ENCODE measurements around the gene ATAD5. TPM values are rescaled to one million over a fixed set of nuclear protein-coding genes. Genes with fewer than 3 reads are reported as not detected.

ATAD5 gene
- total RNA-seq, 1 donor from 2014 or later: 8.6 TPM

- FAIRE-seq (no peak), DNase-seq (ENCODE audit: low spot score in 2 of 2) (no peak)
These were observed 110.7 kb downstream of the ATAD5 start for GRCh38 chr17:30942308-30943079.

Small RNA genes within 50 kb of the gene (small RNA-seq; reads per million reads assigned to genes)
- not detected for gene RNU6-298P

Other genes with a start within 250 kb of the ATAD5 start
- 15.1 TPM for gene CRLF3, start 7.3 kb upstream of the ATAD5 start, total RNA-seq
- 13.0 TPM for gene TEFM, start 74.3 kb downstream of the ATAD5 start, total RNA-seq
- gene ADAP2, start 90.0 kb downstream of the ATAD5 start, total RNA-seq: 4.1 TPM
- 1.2 TPM for gene RNF135, start 139.1 kb downstream of the ATAD5 start, total RNA-seq